ENCODE measurements around the gene ENPP1.

DNA sequence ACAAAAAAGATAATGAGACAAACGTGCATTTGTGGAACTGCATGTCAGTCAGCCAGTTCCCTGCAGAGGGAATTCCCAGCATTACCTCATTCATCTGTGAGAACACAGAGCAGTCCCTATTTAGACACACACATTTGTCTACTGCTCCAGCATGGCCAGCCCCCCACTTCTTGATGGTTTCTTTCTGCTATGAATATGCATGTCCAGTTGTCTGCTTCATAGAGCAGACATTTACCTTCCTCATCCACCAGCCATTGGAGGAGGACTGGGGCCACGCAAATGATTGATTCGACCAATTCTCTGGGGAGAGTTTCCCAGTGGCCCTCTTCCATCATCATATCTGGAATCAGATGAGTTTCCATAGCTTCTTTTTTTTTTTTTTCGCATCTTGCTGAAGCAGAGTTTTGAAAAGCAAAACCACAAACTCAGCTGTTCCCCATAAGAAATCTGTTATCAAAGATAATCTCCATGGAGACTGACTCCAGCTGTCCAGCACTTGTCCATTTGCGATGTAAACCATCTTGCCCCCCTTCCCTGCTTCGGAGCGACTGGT, 11.8 kb downstream of the ENPP1 start:
- no peak for TF ChIP-seq POLR2A (IDR thresholded peaks at IDR 0.05)
- TF ChIP-seq, protein P1, sequence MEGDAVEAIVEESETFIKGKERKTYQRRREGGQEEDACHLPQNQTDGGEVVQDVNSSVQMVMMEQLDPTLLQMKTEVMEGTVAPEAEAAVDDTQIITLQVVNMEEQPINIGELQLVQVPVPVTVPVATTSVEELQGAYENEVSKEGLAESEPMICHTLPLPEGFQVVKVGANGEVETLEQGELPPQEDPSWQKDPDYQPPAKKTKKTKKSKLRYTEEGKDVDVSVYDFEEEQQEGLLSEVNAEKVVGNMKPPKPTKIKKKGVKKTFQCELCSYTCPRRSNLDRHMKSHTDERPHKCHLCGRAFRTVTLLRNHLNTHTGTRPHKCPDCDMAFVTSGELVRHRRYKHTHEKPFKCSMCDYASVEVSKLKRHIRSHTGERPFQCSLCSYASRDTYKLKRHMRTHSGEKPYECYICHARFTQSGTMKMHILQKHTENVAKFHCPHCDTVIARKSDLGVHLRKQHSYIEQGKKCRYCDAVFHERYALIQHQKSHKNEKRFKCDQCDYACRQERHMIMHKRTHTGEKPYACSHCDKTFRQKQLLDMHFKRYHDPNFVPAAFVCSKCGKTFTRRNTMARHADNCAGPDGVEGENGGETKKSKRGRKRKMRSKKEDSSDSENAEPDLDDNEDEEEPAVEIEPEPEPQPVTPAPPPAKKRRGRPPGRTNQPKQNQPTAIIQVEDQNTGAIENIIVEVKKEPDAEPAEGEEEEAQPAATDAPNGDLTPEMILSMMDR (IDR thresholded peaks at IDR 0.05) = no peak

All from heart left ventricle (tissue), 13 donors.